K562 (cell line): ENCODE measurements around the gene ANKEF1. TPM values are rescaled to one million over a fixed set of nuclear protein-coding genes. Genes with fewer than 3 reads are reported as not detected.

Experiments
- ATAC-seq: fragments of 200-7000 bp; cut with Tn5 transposase; 3 replicates; pipeline ENCODE4 v1.9.1; 2020; ENCODE audit warnings: moderate library complexity
- BruUV-seq: library from RNA; stranded (reverse); fragments of 400-500 nt; replicated peaks from 2 replicates; lab custom pipeline; 2021; lab: Mats Ljungman, UMichigan
- CTCF ChIA-PET: fragments of 300-600 bp; formaldehyde crosslinking; extraction: SDS; loops from one replicate; lab custom pipeline; 2021; ENCODE audit warnings: low intra/inter-chr PET ratio; lab: Yijun Ruan, JAX
- POLR2A ChIA-PET: fragments of 300-600, 350-650 bp; sonication (Branson Sonifier 250); formaldehyde crosslinking; extraction: SDS; loops from one replicate; lab custom pipeline; 2021; ENCODE audit warnings: antibody characterized with exemption, inconsistent platforms; lab: Yijun Ruan, JAX
- DNase-seq, 4 experiments: peaks; one replicate each; pipeline versions ENCODE4 v3.0.0 to v3.0.0-alpha.2; 2011 to 2018; ENCODE audit warnings: low spot score in 3 of 4, mixed read lengths in 3 of 4; ENCODE audit errors: extremely low read depth in 1 of 4
- FAIRE-seq: peaks from 2 replicates; lab custom pipeline; 2011; peaks lifted over from hg19 to GRCh38; lab: Jason Lieb, UNC
- H2AFZ ChIP-seq: 2 replicates; pipeline ENCODE4 v1.6.0; 2011; ENCODE audit warnings: low read depth, low read length, control low read depth, inconsistent platforms
- H3K27ac ChIP-seq: fragments of 200-600 bp; 3 replicates; pipeline ENCODE4 v1.8.0; 2011; ENCODE audit warnings: low read depth, mild to moderate bottlenecking, control low read depth, inconsistent platforms, low read length, moderate library complexity, mixed read lengths; ENCODE audit errors: extremely low read depth
- H3K27me3 ChIP-seq, 2 experiments: fragments of 300-600 bp in 1 of 2; 2 replicates in 1 of 2; 3 replicates in 1 of 2; pipeline versions ENCODE4 v1.6.0 to v1.8.0; 2011; ENCODE audit warnings: inconsistent platforms in 2 of 2, low read length in 2 of 2, mild to moderate bottlenecking in 1 of 2, mixed read lengths in 1 of 2, moderate library complexity in 1 of 2; ENCODE audit not compliant: control insufficient read depth in 2 of 2, insufficient read depth in 2 of 2
- H3K36me3 ChIP-seq: fragments of 300-600 bp; 3 replicates; pipeline ENCODE4 v1.8.0; 2011; ENCODE audit warnings: mild to moderate bottlenecking, low read length, inconsistent platforms; ENCODE audit not compliant: control insufficient read depth, insufficient read depth
- H3K4me1 ChIP-seq, 2 experiments: fragments of 200-600 bp in 1 of 2; replicated peaks in 1 of 2; 2 replicates in 1 of 2; 3 replicates in 1 of 2; pipeline versions ENCODE4 v1.5.1 to v1.8.0; 2011; ENCODE audit warnings: inconsistent platforms in 2 of 2, low read length in 2 of 2, mild to moderate bottlenecking in 1 of 2, mixed read lengths in 1 of 2, moderate library complexity in 1 of 2; ENCODE audit not compliant: control insufficient read depth in 2 of 2, insufficient read depth in 2 of 2
- H3K4me2 ChIP-seq: 2 replicates; pipeline ENCODE4 v1.6.1; 2011; ENCODE audit warnings: low read length, control low read depth, inconsistent platforms, mixed read lengths; ENCODE audit not compliant: insufficient read depth
- H3K4me3 ChIP-seq: fragments of 200-600 bp; sonication (generic), shearing (Covaris generic); 2 replicates; pipeline ENCODE4 v1.5.1; 2016; ENCODE audit warnings: control low read depth, inconsistent platforms
- H3K79me2 ChIP-seq: fragments of 200-600 bp; 3 replicates; pipeline ENCODE4 v1.8.0; 2011; ENCODE audit warnings: low read length, inconsistent platforms; ENCODE audit not compliant: control insufficient read depth, insufficient read depth
- H3K9ac ChIP-seq, 2 experiments: 2 replicates each; pipeline versions ENCODE4 v1.6.0 to v1.6.1; 2011; ENCODE audit warnings: low read depth in 2 of 2, low read length in 2 of 2, control low read depth in 1 of 2, inconsistent platforms in 1 of 2, mild to moderate bottlenecking in 1 of 2, mixed read lengths in 1 of 2; ENCODE audit not compliant: insufficient read depth in 1 of 2
- H3K9me1 ChIP-seq: one replicate; pipeline ENCODE4 v1.6.0; 2011; ENCODE audit warnings: inconsistent platforms, mild to moderate bottlenecking, low read length, moderate library complexity; ENCODE audit not compliant: control insufficient read depth, insufficient read depth
- H3K9me3 ChIP-seq: replicated peaks from 2 replicates; pipeline ENCODE4 v1.5.1; 2011; ENCODE audit warnings: low read depth, low read length, inconsistent platforms; ENCODE audit not compliant: control insufficient read depth, insufficient read depth
- H4K20me1 ChIP-seq: replicated peaks from 2 replicates; pipeline ENCODE4 v1.6.1; 2011; ENCODE audit warnings: low read length, inconsistent platforms, mixed read lengths; ENCODE audit not compliant: control insufficient read depth, insufficient read depth
- CREBBP ChIP-seq: IDR thresholded peaks from one replicate; pipeline ENCODE4 v1.6.1; 2012; ENCODE audit warnings: low read depth, mild to moderate bottlenecking, control low read depth, inconsistent platforms, low read length
- DMBX1 ChIP-seq: fragments of 250-450 bp; sonication (Bioruptor Pico); IDR thresholded peaks from 2 replicates; pipeline ENCODE4 v1.8.0; 2022; ENCODE audit warnings: inconsistent platforms, mild to moderate bottlenecking, moderate library complexity, borderline replicate concordance
- EZH2 ChIP-seq: IDR thresholded peaks from 2 replicates; pipeline ENCODE4 v1.6.1; 2012; ENCODE audit warnings: low read depth, mild to moderate bottlenecking, inconsistent platforms, low read length, borderline replicate concordance
- LARP7 ChIP-seq: fragments of 450-650 bp; IDR thresholded peaks from 2 replicates; pipeline ENCODE4 v1.6.1; 2016
- MEF2D ChIP-seq: conservative IDR thresholded peaks from 2 replicates; pipeline ENCODE4 v1.6.1; 2016; ENCODE audit warnings: low read depth, missing genetic modification characterization, missing compliant biosample characterization
- NBN ChIP-seq: fragments of 450-650 bp; IDR thresholded peaks from 2 replicates; pipeline ENCODE4 v1.6.1; 2016; ENCODE audit warnings: low read depth, mild to moderate bottlenecking
- ZNF175 ChIP-seq: fragments of 200-800 bp; sonication (Bioruptor generic); IDR thresholded peaks from 2 replicates; pipeline ENCODE4 v1.6.1; 2016; ENCODE audit warnings: low read depth, mild to moderate bottlenecking, missing genetic modification characterization, missing compliant biosample characterization
- ZNF217 ChIP-seq: sonication (generic); formaldehyde crosslinking; IDR thresholded peaks from 2 replicates; pipeline ENCODE4 v1.8.0; 2022; ENCODE audit warnings: mild to moderate bottlenecking, missing genetic modification reagents
- ZNF316 ChIP-seq: fragments of 450-650 bp; IDR thresholded peaks from 2 replicates; pipeline ENCODE4 v1.6.1; 2016
- WGBS: fragments of 100-300 bp; shearing (Covaris generic); methylation state at CpG from one replicate; pipeline ENCODE4 v1.1.6; 2016; ENCODE audit warnings: low coverage, mixed read lengths; ENCODE audit not compliant: insufficient coverage; ENCODE audit errors: missing lambda C conversion rate; 5-methylcytosine and 5-hydroxymethylcytosine counted together
- in situ Hi-C: fragments of 300-500 bp; cut with MboI; formaldehyde crosslinking; loops from 4 replicates; pipeline ENCODE4 v1.15.0; 2018; ENCODE audit warnings: inconsistent platforms, mixed read lengths
- intact Hi-C: fragments of 100-400 bp; cut with micrococcal nuclease; formaldehyde crosslinking; loops from 2 replicates; pipeline ENCODE4 v1.14.2; 2022
- polyA plus RNA-seq, 8 experiments: library from polyadenylated mRNA; depleted of rRNA in 4 of 8; stranded (reverse) in 5 of 8; unstranded in 3 of 8; fragments of >200 nt; fragmentation: Nextera tagmentation in 2 of 8; fragmentation: Illumina TruSeq in 1 of 8; extraction: Ambion mirVana in 2 of 8; extraction: Trizol in 1 of 8; gene quantifications; 2 replicates each; pipeline versions ENCODE4 v1.2.1 to v1.2.3, GENCODE V29; 2011 to 2014; ENCODE audit warnings: inconsistent platforms in 1 of 8, missing spikeins in 1 of 8
- total RNA-seq, 7 experiments: library from RNA; depleted of rRNA in 6 of 7; stranded (reverse); fragments of >200 nt in 6 of 7; fragmentation: Illumina TruSeq in 2 of 7; extraction: Trizol in 2 of 7; gene quantifications; 2 replicates each; pipeline versions ENCODE4 v1.2.1 to v1.2.3, GENCODE V29; 2011 to 2021; ENCODE audit warnings: low replicate concordance in 1 of 7
- TF ChIP-seq, protein P1 (sequence below): fragments of 450-650 bp; formaldehyde crosslinking; IDR thresholded peaks from 2 replicates; pipeline ENCODE4 v1.4.0; 2020; ENCODE audit warnings: mild to moderate bottlenecking, moderate library complexity
- TF ChIP-seq, protein P2 (sequence below): fragments of 200-800 bp; sonication (Bioruptor generic); IDR thresholded peaks from 2 replicates; pipeline ENCODE4 v1.6.1; 2016; ENCODE audit warnings: missing genetic modification characterization, missing compliant biosample characterization
- TF ChIP-seq, protein P3 (sequence below): fragments of 450-650 bp; IDR thresholded peaks from 2 replicates; pipeline ENCODE4 v1.6.1; 2016; ENCODE audit warnings: low read depth, mild to moderate bottlenecking, moderate library complexity
- TF ChIP-seq, protein P4 (sequence below): sonication (generic); formaldehyde crosslinking; IDR thresholded peaks from 2 replicates; pipeline ENCODE4 v1.8.0; 2022; ENCODE audit warnings: mild to moderate bottlenecking, missing genetic modification reagents

ANKEF1 gene
- total and polyA plus RNA-seq, 9 of the 15 experiments (the other 6 are each of a cell fraction or from before 2014, with no cell fraction given), result 0.35 to 2.1 (median 1.7) TPM

DNA sequence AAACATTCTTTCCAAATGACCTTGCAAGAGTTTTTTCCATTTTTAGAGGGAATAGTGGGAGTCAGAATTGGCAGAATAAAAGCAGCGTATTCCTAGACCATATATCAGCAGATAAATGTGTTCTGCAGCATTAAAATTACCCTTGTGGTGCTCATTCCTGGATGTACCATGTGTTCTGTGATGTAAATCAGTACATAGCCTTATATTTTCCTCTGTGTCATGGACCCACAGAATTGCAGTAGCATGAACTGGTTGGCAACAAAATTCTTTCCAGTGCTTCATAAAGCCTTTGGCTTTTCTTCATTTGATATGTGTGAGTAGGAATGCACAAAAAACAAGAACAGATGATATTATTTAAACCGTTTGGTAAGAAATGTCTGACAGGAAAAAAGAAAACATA is 32.5 kb downstream of the ANKEF1 start:
- POLR2A ChIA-PET, result no interaction called here
- DNase-seq, result no peak
- no peaks in the 10 kb centered on the region for H3K79me2 ChIP-seq
- H4K20me1 ChIP-seq, result no peaks in the 10 kb centered on the region
- CTCF ChIA-PET, result no interaction called here
- no TSS peak for BruUV-seq
- H3K4me2 ChIP-seq, result no peak overlapping the region
- H3K4me1 ChIP-seq, result no peaks in the 10 kb centered on the region
- TF ChIP-seq DMBX1 (CRISPR knock-in tag), result no peak
- no peak for TF ChIP-seq ZNF217
- no peak for TF ChIP-seq EZH2
- TF ChIP-seq, protein P1, sequence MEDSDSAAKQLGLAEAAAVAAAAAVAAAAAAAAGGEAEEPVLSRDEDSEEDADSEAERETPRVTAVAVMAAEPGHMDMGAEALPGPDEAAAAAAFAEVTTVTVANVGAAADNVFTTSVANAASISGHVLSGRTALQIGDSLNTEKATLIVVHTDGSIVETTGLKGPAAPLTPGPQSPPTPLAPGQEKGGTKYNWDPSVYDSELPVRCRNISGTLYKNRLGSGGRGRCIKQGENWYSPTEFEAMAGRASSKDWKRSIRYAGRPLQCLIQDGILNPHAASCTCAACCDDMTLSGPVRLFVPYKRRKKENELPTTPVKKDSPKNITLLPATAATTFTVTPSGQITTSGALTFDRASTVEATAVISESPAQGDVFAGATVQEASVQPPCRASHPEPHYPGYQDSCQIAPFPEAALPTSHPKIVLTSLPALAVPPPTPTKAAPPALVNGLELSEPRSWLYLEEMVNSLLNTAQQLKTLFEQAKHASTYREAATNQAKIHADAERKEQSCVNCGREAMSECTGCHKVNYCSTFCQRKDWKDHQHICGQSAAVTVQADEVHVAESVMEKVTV (CRISPR knock-in tag), result no peak
- TF ChIP-seq CREBBP, result no peak
- no peak for TF ChIP-seq ZNF316
- TF ChIP-seq, protein P2, sequence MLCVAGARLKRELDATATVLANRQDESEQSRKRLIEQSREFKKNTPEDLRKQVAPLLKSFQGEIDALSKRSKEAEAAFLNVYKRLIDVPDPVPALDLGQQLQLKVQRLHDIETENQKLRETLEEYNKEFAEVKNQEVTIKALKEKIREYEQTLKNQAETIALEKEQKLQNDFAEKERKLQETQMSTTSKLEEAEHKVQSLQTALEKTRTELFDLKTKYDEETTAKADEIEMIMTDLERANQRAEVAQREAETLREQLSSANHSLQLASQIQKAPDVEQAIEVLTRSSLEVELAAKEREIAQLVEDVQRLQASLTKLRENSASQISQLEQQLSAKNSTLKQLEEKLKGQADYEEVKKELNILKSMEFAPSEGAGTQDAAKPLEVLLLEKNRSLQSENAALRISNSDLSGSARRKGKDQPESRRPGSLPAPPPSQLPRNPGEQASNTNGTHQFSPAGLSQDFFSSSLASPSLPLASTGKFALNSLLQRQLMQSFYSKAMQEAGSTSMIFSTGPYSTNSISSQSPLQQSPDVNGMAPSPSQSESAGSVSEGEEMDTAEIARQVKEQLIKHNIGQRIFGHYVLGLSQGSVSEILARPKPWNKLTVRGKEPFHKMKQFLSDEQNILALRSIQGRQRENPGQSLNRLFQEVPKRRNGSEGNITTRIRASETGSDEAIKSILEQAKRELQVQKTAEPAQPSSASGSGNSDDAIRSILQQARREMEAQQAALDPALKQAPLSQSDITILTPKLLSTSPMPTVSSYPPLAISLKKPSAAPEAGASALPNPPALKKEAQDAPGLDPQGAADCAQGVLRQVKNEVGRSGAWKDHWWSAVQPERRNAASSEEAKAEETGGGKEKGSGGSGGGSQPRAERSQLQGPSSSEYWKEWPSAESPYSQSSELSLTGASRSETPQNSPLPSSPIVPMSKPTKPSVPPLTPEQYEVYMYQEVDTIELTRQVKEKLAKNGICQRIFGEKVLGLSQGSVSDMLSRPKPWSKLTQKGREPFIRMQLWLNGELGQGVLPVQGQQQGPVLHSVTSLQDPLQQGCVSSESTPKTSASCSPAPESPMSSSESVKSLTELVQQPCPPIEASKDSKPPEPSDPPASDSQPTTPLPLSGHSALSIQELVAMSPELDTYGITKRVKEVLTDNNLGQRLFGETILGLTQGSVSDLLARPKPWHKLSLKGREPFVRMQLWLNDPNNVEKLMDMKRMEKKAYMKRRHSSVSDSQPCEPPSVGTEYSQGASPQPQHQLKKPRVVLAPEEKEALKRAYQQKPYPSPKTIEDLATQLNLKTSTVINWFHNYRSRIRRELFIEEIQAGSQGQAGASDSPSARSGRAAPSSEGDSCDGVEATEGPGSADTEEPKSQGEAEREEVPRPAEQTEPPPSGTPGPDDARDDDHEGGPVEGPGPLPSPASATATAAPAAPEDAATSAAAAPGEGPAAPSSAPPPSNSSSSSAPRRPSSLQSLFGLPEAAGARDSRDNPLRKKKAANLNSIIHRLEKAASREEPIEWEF (CRISPR knock-in tag), result no peak
- TF ChIP-seq NBN, result no peak
- TF ChIP-seq, protein P3, sequence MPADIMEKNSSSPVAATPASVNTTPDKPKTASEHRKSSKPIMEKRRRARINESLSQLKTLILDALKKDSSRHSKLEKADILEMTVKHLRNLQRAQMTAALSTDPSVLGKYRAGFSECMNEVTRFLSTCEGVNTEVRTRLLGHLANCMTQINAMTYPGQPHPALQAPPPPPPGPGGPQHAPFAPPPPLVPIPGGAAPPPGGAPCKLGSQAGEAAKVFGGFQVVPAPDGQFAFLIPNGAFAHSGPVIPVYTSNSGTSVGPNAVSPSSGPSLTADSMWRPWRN, result no peak
- no peak for TF ChIP-seq MEF2D (tag)
- TF ChIP-seq ZNF175 (CRISPR knock-in tag), result no peak
- TF ChIP-seq, protein P4, sequence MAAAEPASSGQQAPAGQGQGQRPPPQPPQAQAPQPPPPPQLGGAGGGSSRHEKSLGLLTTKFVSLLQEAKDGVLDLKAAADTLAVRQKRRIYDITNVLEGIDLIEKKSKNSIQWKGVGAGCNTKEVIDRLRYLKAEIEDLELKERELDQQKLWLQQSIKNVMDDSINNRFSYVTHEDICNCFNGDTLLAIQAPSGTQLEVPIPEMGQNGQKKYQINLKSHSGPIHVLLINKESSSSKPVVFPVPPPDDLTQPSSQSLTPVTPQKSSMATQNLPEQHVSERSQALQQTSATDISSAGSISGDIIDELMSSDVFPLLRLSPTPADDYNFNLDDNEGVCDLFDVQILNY (CRISPR knock-in tag), result no peak
- no peak for TF ChIP-seq LARP7
- TF ChIP-seq, all 486 proteins: peak for 0
- intact Hi-C loops, result no loop called here
- H2AFZ ChIP-seq, result no peak overlapping the region
- H3K27ac ChIP-seq, result no peak overlapping the region
- no peak for ATAC-seq
- no peaks in the 10 kb centered on the region for H3K36me3 ChIP-seq
- in situ Hi-C loops, result no loop called here
- no peak for FAIRE-seq
- H3K4me3 ChIP-seq, result no peak overlapping the region
- H3K9me1 ChIP-seq, result no peaks in the 10 kb centered on the region
- no peak overlapping the region for H3K9ac ChIP-seq
- WGBS, result 0% methylated on average over 2 of the region's 2 CpGs
- no peaks in the 10 kb centered on the region for H3K27me3 ChIP-seq
- H3K9me3 ChIP-seq, result no peaks in the 10 kb centered on the region
